Tibial nerve (tissue), 4 donors: ENCODE data around the gene SEC22C.

Experiments used
- EP300 ChIP-seq, 2 donors: sonication (generic); formaldehyde crosslinking; IDR thresholded peaks; one replicate each; pipeline ENCODE4 v1.6.1; 2017; ENCODE audit warnings: antibody characterized with exemption in 2 of 2, mild to moderate bottlenecking in 1 of 2
- POLR2A ChIP-seq, 2 donors: fragments of 450-650 bp; IDR thresholded peaks; one replicate each; pipeline ENCODE4 v1.6.1; 2017; ENCODE audit warnings: antibody characterized with exemption in 2 of 2, mild to moderate bottlenecking in 2 of 2, moderate library complexity in 2 of 2
- TF ChIP-seq, protein P1 (sequence below), 5 experiments: fragments of 200-600 bp in 3 of 5; fragments of 450-650 bp in 2 of 5; sonication (generic) in 3 of 5; IDR thresholded peaks; one replicate each; pipeline ENCODE4 v1.5.1; 2016 to 2019; ENCODE audit warnings: antibody characterized with exemption in 5 of 5, mild to moderate bottlenecking in 3 of 5, moderate library complexity in 2 of 5

DNA sequence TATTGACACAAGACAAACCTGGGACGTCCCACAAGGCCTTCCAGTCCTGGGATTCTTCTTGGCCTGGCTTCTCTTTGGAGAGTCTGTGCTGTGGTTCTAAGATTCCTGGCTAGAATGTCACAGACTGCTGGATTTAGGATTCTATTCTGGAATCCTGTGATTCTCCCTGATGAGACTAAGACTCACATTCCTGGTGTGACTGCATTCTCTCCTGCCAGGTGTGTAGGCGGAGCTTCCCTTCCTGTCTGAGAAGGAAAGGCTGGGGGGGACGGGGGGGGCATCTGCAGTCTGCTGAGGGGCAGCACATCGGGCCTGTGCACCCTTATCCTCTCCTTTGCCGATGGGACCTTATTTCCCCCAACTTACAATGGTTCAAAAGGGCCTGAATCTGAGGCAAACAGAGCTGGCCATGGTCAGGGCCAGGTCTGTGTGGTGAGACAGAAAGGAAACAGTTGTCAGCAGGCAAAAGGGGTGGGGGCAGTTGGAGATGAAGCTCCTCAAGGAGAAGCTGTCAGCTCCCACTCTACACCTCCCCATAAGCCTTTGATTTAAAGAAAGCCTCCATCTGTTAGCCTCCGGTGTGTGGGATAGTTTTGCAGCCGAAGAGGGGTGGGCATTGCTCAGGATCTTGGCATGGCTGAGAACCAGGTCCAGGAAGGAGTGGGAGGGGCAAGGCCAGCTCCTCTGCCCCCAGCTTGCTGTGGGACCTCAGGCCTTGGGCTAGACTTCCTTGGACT lies 48.4 kb downstream of the SEC22C start:
- TF ChIP-seq, protein P1, sequence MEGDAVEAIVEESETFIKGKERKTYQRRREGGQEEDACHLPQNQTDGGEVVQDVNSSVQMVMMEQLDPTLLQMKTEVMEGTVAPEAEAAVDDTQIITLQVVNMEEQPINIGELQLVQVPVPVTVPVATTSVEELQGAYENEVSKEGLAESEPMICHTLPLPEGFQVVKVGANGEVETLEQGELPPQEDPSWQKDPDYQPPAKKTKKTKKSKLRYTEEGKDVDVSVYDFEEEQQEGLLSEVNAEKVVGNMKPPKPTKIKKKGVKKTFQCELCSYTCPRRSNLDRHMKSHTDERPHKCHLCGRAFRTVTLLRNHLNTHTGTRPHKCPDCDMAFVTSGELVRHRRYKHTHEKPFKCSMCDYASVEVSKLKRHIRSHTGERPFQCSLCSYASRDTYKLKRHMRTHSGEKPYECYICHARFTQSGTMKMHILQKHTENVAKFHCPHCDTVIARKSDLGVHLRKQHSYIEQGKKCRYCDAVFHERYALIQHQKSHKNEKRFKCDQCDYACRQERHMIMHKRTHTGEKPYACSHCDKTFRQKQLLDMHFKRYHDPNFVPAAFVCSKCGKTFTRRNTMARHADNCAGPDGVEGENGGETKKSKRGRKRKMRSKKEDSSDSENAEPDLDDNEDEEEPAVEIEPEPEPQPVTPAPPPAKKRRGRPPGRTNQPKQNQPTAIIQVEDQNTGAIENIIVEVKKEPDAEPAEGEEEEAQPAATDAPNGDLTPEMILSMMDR (IDR thresholded peaks at IDR 0.05) = no peak
- TF ChIP-seq POLR2A (IDR thresholded peaks at IDR 0.05) (no peak), EP300 (IDR thresholded peaks at IDR 0.05) (no peak)
